Measurements from ENCODE around the gene CARMIL1.
A peak's percentile ranks its signal among the peaks of the same experiment; 100 is the strongest.

CARMIL1 gene

DNA sequence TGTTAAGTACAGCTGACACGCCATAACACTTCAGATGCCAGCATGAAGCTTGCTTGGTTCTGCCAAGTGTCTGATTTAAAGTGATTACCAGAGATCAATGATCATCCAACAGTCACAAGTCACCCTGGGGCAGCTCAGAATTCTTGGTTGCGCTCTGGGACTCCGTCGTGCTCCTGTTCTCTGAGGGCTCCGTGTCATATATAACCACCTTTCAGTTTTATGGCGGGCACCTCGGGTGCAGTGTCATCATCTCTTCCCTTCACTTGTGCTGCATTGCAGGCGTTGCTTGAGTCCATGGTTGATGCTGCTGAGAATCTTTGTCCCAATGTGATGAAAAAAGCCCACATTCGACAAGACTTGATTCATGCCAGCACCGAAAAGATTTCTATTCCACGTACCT is 271.5 kb downstream of the CARMIL1 start:
- H3K27ac ChIP-seq, result no peak overlapping the region
- TF ChIP-seq, protein P1, sequence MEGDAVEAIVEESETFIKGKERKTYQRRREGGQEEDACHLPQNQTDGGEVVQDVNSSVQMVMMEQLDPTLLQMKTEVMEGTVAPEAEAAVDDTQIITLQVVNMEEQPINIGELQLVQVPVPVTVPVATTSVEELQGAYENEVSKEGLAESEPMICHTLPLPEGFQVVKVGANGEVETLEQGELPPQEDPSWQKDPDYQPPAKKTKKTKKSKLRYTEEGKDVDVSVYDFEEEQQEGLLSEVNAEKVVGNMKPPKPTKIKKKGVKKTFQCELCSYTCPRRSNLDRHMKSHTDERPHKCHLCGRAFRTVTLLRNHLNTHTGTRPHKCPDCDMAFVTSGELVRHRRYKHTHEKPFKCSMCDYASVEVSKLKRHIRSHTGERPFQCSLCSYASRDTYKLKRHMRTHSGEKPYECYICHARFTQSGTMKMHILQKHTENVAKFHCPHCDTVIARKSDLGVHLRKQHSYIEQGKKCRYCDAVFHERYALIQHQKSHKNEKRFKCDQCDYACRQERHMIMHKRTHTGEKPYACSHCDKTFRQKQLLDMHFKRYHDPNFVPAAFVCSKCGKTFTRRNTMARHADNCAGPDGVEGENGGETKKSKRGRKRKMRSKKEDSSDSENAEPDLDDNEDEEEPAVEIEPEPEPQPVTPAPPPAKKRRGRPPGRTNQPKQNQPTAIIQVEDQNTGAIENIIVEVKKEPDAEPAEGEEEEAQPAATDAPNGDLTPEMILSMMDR (conservative IDR thresholded peaks at IDR 0.05), result no peak

DNA sequence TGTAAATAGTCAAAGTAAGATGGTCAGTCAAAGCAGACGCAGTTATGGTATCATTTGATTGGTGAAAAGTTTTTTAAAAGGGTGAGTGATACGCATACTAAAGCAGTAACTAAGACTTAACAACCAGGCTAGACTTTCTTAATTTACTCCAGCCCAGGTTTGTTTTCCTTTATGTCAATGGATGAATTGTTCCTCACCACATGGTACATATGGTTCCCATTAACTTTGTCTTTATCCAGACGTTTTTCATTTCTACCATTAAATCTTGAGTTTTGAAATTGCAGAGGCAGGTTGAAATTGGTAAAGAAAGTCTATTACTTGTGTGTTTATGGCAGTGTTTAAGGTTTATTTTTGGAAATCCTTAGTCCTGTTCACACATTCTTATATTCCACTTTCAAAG is 274.3 kb downstream of the CARMIL1 start:
- H3K27ac ChIP-seq, result no peak overlapping the region
- TF ChIP-seq, protein P1 (conservative IDR thresholded peaks at IDR 0.05), result no peak

DNA sequence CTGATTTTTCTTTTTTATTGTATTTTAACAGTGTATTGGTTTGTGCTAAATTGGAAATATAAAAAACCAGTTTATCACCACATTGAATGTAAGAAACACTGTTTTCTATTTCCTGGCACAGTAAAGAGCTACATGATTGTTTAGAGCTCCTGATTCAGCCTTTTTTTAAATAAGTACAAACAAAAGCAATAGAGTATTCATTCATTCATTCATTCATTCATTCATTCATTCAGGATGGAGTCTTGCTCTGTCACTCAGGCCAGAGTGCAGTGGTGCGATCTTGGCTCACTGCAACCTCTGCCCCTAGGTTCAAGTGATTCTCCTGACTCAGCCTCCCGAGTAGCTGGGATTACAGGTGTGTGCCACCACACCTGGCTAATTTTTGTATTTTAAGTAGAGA is 276.0 kb downstream of the CARMIL1 start:
- H3K27ac ChIP-seq, result no peak overlapping the region
- TF ChIP-seq, protein P1 (conservative IDR thresholded peaks at IDR 0.05), result no peak

DNA sequence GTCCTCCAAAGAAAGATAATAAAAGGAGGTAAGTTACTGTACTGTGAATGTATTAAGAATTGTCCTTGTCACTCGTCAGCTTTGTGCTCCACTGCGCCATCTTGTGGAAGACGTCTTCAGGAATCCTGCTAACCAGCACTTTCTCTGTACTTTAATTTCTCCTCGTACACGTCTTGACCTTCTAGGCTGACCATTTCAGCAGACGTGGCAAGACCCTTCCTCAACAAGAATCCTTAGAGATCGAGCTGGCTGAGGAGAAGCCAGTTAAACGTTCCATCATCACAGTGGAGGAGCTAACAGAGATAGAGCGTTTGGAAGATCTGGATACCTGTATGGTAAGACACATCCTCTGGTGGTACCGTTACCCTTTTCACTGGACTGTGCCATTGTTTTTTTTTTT is 277.3 kb downstream of the CARMIL1 start:
- TF ChIP-seq, protein P1 (conservative IDR thresholded peaks at IDR 0.05), result peak; percentile 95
- H3K27ac ChIP-seq, result peak overlapping the region; percentile 11; the same call in 1 of the 2 replicates

DNA sequence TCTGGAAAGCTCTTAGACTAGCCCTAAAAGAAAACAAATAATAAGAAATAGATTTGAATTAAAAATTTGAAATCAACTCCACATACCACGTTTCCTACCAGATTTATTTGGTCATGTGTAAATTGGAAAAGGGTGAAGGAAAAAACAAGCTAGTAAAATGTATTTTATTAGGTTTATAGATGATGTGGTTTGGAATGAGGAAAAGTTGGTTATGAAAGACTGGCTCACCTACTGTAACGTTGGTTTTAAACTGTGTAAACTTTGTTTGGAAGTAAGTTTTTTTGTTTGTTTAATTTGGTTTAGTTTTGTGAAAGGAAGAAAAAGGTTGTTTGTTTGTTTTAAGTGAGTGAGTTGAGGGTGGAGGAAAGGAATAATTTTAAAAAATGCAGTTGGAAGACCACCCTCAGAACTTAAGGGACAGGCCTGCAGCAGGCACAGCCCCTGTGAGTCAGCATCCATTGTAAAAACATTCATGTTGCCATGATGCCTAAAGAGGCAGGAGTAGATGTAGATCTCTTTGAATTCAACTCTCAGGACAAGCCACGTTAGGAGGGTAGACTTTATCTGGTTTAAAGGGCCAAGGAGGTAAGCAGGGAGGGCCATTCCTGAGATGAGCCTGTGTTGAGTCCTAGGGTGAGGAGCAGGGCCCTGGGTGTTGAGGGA is 279.1 kb downstream of the CARMIL1 start:
- TF ChIP-seq, protein P1 (conservative IDR thresholded peaks at IDR 0.05), result no peak
- peak overlapping the region; percentile 65 for H3K27ac ChIP-seq

DNA sequence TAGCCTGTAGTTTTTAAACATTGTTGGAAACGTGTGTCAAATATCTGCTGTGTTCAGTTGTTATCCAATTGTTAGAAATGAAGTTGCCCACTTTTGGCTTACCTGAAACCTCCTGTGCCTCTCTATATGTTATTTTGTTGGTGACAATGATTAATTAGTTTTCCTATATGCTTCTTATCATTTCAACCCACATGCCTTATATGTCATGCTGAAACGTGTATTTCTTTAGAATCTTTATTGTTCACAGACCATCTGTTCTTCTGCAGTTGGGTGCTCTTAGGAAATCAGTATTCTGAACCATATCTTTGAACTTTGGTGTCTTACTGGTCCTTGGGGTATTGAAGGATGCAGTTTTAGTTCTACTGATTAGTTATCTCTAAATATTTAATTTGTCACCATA is 281.7 kb downstream of the CARMIL1 start:
- H3K27ac ChIP-seq, result no peak overlapping the region
- TF ChIP-seq, protein P1 (conservative IDR thresholded peaks at IDR 0.05), result no peak

DNA sequence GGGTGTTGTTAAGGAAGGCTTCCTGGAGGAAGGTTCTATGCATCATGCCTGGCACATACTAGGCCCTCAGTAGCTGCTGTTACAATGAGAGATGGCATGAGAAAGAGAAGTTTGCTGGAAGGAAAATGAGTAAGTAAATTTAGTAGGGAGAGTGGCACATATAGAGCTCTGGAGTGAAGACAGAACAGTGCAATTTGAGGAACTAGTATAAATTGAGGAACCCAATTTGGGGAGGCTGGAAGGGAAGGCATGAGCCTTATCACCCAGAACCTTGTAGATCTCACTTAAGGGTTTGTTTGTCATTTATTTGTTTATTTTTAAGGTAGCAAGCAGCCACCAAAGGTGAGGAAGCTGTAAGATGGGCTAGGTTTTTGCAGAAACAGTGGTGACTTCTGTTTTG is 285.8 kb downstream of the CARMIL1 start:
- no peak overlapping the region for H3K27ac ChIP-seq
- TF ChIP-seq, protein P1 (conservative IDR thresholded peaks at IDR 0.05), result no peak

Measured in VCaP (cell line).